Trophoblast cell (in vitro differentiated cells and primary cell): ENCODE data around the gene ZXDC.

Experiments
- DNase-seq, 2 donors: peaks; one replicate each; pipeline ENCODE4 v3.0.0-alpha.2; 2016
- H2AFZ ChIP-seq: 2 replicates; pipeline ENCODE4 v1.6.1; 2013; ENCODE audit warnings: low read length, moderate library complexity, mild to moderate bottlenecking; ENCODE audit not compliant: insufficient read depth, poor library complexity
- H2AK5ac ChIP-seq: 2 replicates; pipeline ENCODE4 v1.6.1; 2013; ENCODE audit warnings: mild to moderate bottlenecking, low read length
- H2BK120ac ChIP-seq: 2 replicates; pipeline ENCODE4 v1.6.1; 2013; ENCODE audit warnings: low read length, mild to moderate bottlenecking, moderate library complexity; ENCODE audit not compliant: insufficient read depth, poor library complexity
- H2BK12ac ChIP-seq: 2 replicates; pipeline ENCODE4 v1.6.1; 2013; ENCODE audit warnings: mild to moderate bottlenecking, low read length, moderate library complexity
- H2BK5ac ChIP-seq: 2 replicates; pipeline ENCODE4 v1.6.1; 2013; ENCODE audit warnings: low read length, low read depth, moderate library complexity, mild to moderate bottlenecking; ENCODE audit not compliant: poor library complexity
- H3K14ac ChIP-seq: 2 replicates; pipeline ENCODE4 v1.6.1; 2013; ENCODE audit warnings: mild to moderate bottlenecking, low read length
- H3K18ac ChIP-seq: 2 replicates; pipeline ENCODE4 v1.6.1; 2013; ENCODE audit warnings: mild to moderate bottlenecking, low read length
- H3K23ac ChIP-seq: 2 replicates; pipeline ENCODE4 v1.6.1; 2013; ENCODE audit warnings: low read length
- H3K27ac ChIP-seq: 2 replicates; pipeline ENCODE4 v1.5.1; 2013; ENCODE audit warnings: low read depth, mild to moderate bottlenecking, inconsistent platforms, low read length, moderate library complexity
- H3K27me3 ChIP-seq: 2 replicates; pipeline ENCODE4 v1.6.1; 2013; ENCODE audit warnings: inconsistent platforms, mild to moderate bottlenecking, low read length, moderate library complexity; ENCODE audit not compliant: insufficient read depth
- H3K36me3 ChIP-seq, 2 experiments: 1 replicate in 1 of 2; 2 replicates in 1 of 2; pipeline ENCODE4 v1.6.1; 2013; ENCODE audit warnings: low read length in 2 of 2, mild to moderate bottlenecking in 2 of 2, moderate library complexity in 1 of 2; ENCODE audit not compliant: insufficient read depth in 2 of 2, control insufficient read depth in 1 of 2
- H3K4ac ChIP-seq: 2 replicates; pipeline ENCODE4 v1.6.1; 2013; ENCODE audit warnings: low read depth, mild to moderate bottlenecking, low read length, moderate library complexity
- H3K4me1 ChIP-seq, 2 experiments: 1 replicate in 1 of 2; 2 replicates in 1 of 2; pipeline ENCODE4 v1.6.1; 2013; ENCODE audit warnings: low read length in 2 of 2, mild to moderate bottlenecking in 2 of 2, moderate library complexity in 1 of 2; ENCODE audit not compliant: insufficient read depth in 2 of 2, control insufficient read depth in 1 of 2
- H3K4me2 ChIP-seq: 2 replicates; pipeline ENCODE4 v1.6.1; 2013; ENCODE audit warnings: inconsistent platforms, mild to moderate bottlenecking, low read length, moderate library complexity
- H3K4me3 ChIP-seq: 2 replicates; pipeline ENCODE4 v1.5.1; 2013; ENCODE audit warnings: mild to moderate bottlenecking, low read depth, low read length, inconsistent platforms
- H3K79me1 ChIP-seq: one replicate; pipeline ENCODE4 v1.6.1; 2013; ENCODE audit warnings: low read length
- H3K79me2 ChIP-seq: 2 replicates; pipeline ENCODE4 v1.6.1; 2013; ENCODE audit warnings: low read length, mild to moderate bottlenecking; ENCODE audit not compliant: control insufficient read depth, insufficient read depth, poor library complexity
- H3K9ac ChIP-seq: 2 replicates; pipeline ENCODE4 v1.6.1; 2013; ENCODE audit warnings: mild to moderate bottlenecking, low read length
- H3K9me3 ChIP-seq: 2 replicates; pipeline ENCODE4 v1.6.1; 2013; ENCODE audit warnings: low read depth, mild to moderate bottlenecking, control low read depth, inconsistent platforms, low read length; ENCODE audit not compliant: insufficient read depth
- H4K12ac ChIP-seq: 2 replicates; pipeline ENCODE4 v1.6.1; 2013; ENCODE audit warnings: low read depth, mild to moderate bottlenecking, low read length, moderate library complexity
- H4K8ac ChIP-seq: 2 replicates; pipeline ENCODE4 v1.6.1; 2013; ENCODE audit warnings: low read depth, mild to moderate bottlenecking, low read length, moderate library complexity
- H4K91ac ChIP-seq: one replicate; pipeline ENCODE4 v1.6.1; 2013; ENCODE audit warnings: low read depth, mild to moderate bottlenecking, low read length, moderate library complexity
- WGBS: extraction: QIAGEN DNeasy Blood & Tissue Kit; methylation state at CpG from one replicate; pipeline ENCODE4 v1.1.7; 2013; ENCODE audit warnings: missing lambda C conversion rate; ENCODE audit not compliant: insufficient read length, insufficient coverage; ENCODE audit errors: extremely low coverage; 5-methylcytosine and 5-hydroxymethylcytosine counted together

The ZXDC gene

GRCh38 chr3:126515066-126515706, 39.5 kb upstream of the ZXDC start:
- H3K79me2 ChIP-seq: no peaks in the 10 kb centered on the region
- H3K14ac ChIP-seq: no peak overlapping the region
- H3K9me3 ChIP-seq: peaks cover 8% of the 10 kb centered on the region
- no peak for DNase-seq
- no peak overlapping the region for H3K23ac ChIP-seq
- no peak overlapping the region for H4K91ac ChIP-seq
- no peak overlapping the region for H3K4me2 ChIP-seq
- H4K12ac ChIP-seq: no peak overlapping the region
- H3K4me3 ChIP-seq: no peak overlapping the region
- H2AFZ ChIP-seq: no peak overlapping the region
- H2BK5ac ChIP-seq: no peak overlapping the region
- no peak overlapping the region for H3K27ac ChIP-seq
- no peaks in the 10 kb centered on the region for H3K36me3 ChIP-seq
- H3K79me1 ChIP-seq: no peaks in the 10 kb centered on the region
- H2AK5ac ChIP-seq: no peak overlapping the region
- no peak overlapping the region for H3K4ac ChIP-seq
- H2BK120ac ChIP-seq: no peak overlapping the region
- no peak overlapping the region for H2BK12ac ChIP-seq
- H3K4me1 ChIP-seq: no peaks in the 10 kb centered on the region
- no peak overlapping the region for H4K8ac ChIP-seq
- no peak overlapping the region for H3K9ac ChIP-seq
- WGBS: no CpG with 5 or more reads among the region's 8 CpGs
- no peak overlapping the region for H3K18ac ChIP-seq
- H3K27me3 ChIP-seq: no peaks in the 10 kb centered on the region

- Histone ChIP-seq H2AK5ac (no peak overlapping the region), H3K36me3 (no peaks in the 10 kb centered on the region), H3K18ac (no peak overlapping the region), H3K9me3 (peaks cover 4% of the 10 kb centered on the region), H3K27me3 (no peaks in the 10 kb centered on the region), H3K79me1 (no peaks in the 10 kb centered on the region), H2BK12ac (no peak overlapping the region), H3K79me2 (no peaks in the 10 kb centered on the region), H4K12ac (no peak overlapping the region), H3K4me3 (no peak overlapping the region), H3K4me2 (no peak overlapping the region), H3K9ac (no peak overlapping the region), H3K4ac (no peak overlapping the region), H2AFZ (no peak overlapping the region), H4K8ac (no peak overlapping the region), H4K91ac (no peak overlapping the region), H3K23ac (no peak overlapping the region), H3K27ac (no peak overlapping the region), H2BK5ac (no peak overlapping the region), H2BK120ac (no peak overlapping the region), H3K4me1 (no peaks in the 10 kb centered on the region), H3K14ac (no peak overlapping the region)
- WGBS: no CpG with 5 or more reads among the region's 11 CpGs
- DNase-seq: no peak
These were observed 38.5 kb upstream of the ZXDC start for GRCh38 chr3:126514161-126514560.

- Histone ChIP-seq H3K18ac (no peak overlapping the region), H3K14ac (no peak overlapping the region), H3K9me3 (peaks cover 4% of the 10 kb centered on the region), H2AK5ac (no peak overlapping the region), H4K12ac (no peak overlapping the region), H2BK12ac (no peak overlapping the region), H3K27ac (no peak overlapping the region), H3K27me3 (no peaks in the 10 kb centered on the region), H3K4ac (no peak overlapping the region), H4K91ac (no peak overlapping the region), H2BK120ac (no peak overlapping the region), H3K4me3 (no peak overlapping the region), H3K4me2 (no peak overlapping the region), H3K36me3 (no peaks in the 10 kb centered on the region), H4K8ac (no peak overlapping the region), H3K4me1 (no peaks in the 10 kb centered on the region), H2BK5ac (no peak overlapping the region), H3K9ac (no peak overlapping the region), H3K79me2 (no peaks in the 10 kb centered on the region), H2AFZ (no peak overlapping the region), H3K79me1 (no peaks in the 10 kb centered on the region), H3K23ac (no peak overlapping the region)
- no peak for DNase-seq
- no CpG with 5 or more reads among the region's 12 CpGs for WGBS
These were observed 37.4 kb upstream of the ZXDC start for GRCh38 chr3:126512916-126513650.

GRCh38 chr3:126512026-126512425, 36.3 kb upstream of the ZXDC start:
- no peak overlapping the region for H2BK12ac ChIP-seq
- no peak overlapping the region for H3K4ac ChIP-seq
- WGBS: no CpG with 5 or more reads among the region's 7 CpGs

More at GRCh38 chr3:126512026-126512425, 36.3 kb upstream of the ZXDC start:
- Histone ChIP-seq H4K91ac (no peak overlapping the region), H3K23ac (no peak overlapping the region), H2AK5ac (no peak overlapping the region), H3K27me3 (no peaks in the 10 kb centered on the region), H2BK5ac (no peak overlapping the region), H4K12ac (no peak overlapping the region), H3K79me2 (no peaks in the 10 kb centered on the region), H3K79me1 (no peaks in the 10 kb centered on the region), H3K4me1 (no peaks in the 10 kb centered on the region), H3K4me3 (no peak overlapping the region), H3K14ac (no peak overlapping the region), H3K36me3 (no peaks in the 10 kb centered on the region), H3K18ac (no peak overlapping the region), H3K9ac (no peak overlapping the region), H4K8ac (no peak overlapping the region), H3K9me3 (peaks cover 2% of the 10 kb centered on the region), H3K4me2 (no peak overlapping the region), H2AFZ (no peak overlapping the region), H2BK120ac (no peak overlapping the region), H3K27ac (no peak overlapping the region)
- no peak for DNase-seq
